Uterus (tissue), 2 donors: ENCODE measurements around the gene BCL2L11.

Experiments used
- CTCF ChIP-seq, 4 experiments: fragments of 200-600 bp in 2 of 4; fragments of 450-650 bp in 2 of 4; sonication (generic) in 2 of 4; IDR thresholded peaks; one replicate each; pipeline ENCODE4 v1.5.1; 2016 to 2019; ENCODE audit warnings: antibody characterized with exemption in 4 of 4, mild to moderate bottlenecking in 2 of 4, moderate library complexity in 1 of 4
- POLR2A ChIP-seq, 2 donors: fragments of 450-650 bp; IDR thresholded peaks; one replicate each; pipeline ENCODE4 v1.6.1; 2016; ENCODE audit warnings: antibody characterized with exemption in 2 of 2, mild to moderate bottlenecking in 1 of 2, moderate library complexity in 1 of 2

- no peak for TF ChIP-seq CTCF (IDR thresholded peaks at IDR 0.05)
- no peak for TF ChIP-seq POLR2A (IDR thresholded peaks at IDR 0.05)
Observed at GRCh38 chr2:111166115-111166514, 45.4 kb downstream of the BCL2L11 start.
